Amygdala (tissue), 56 donors: Measurements from ENCODE around the gene CEP152.
"Not testable (repeated sequence)": the region's sequence is repeated elsewhere in the genome, so short reads cannot be mapped to it uniquely, and the experiment has no call there.

Source experiments
- DNase-seq, 56 donors: peaks; one replicate each; lab custom pipeline; 2025; lab: John Stamatoyannopoulos, UW

Gene CEP152

GRCh38 chr15:48814286-48814685 is 3.4 kb upstream of the CEP152 start:
- no peak for DNase-seq

- peak in 1 of 56 donors; percentile 12 for DNase-seq
Observed at GRCh38 chr15:48811325-48811958, 573 bp upstream of the CEP152 start.

- DNase-seq, result no peak
Observed at GRCh38 chr15:48806151-48806550, 4.7 kb downstream of the CEP152 start.

GRCh38 chr15:48805591-48805990 is 5.3 kb downstream of the CEP152 start:
- no peak for DNase-seq

- no peak for DNase-seq
Observed at GRCh38 chr15:48803877-48804276, 7.0 kb downstream of the CEP152 start.

- DNase-seq, result no peak
Observed at GRCh38 chr15:48802867-48803266, 8.0 kb downstream of the CEP152 start.

- no peak for DNase-seq
Observed at GRCh38 chr15:48802257-48802656, 8.6 kb downstream of the CEP152 start.

- peak in 1 of 56 donors; percentile 10 for DNase-seq
Observed at GRCh38 chr15:48800811-48801455, 9.9 kb downstream of the CEP152 start.

- no peak for DNase-seq
Observed at GRCh38 chr15:48800245-48800644, 10.6 kb downstream of the CEP152 start.

GRCh38 chr15:48798319-48798718 is 12.6 kb downstream of the CEP152 start:
- no peak for DNase-seq

GRCh38 chr15:48796930-48797329 is 13.9 kb downstream of the CEP152 start:
- DNase-seq, result no peak

- no peak for DNase-seq
Observed at GRCh38 chr15:48796521-48796920, 14.3 kb downstream of the CEP152 start.

- DNase-seq, result no peak
Observed at GRCh38 chr15:48795901-48796300, 15.0 kb downstream of the CEP152 start.

GRCh38 chr15:48794697-48795134 is 16.2 kb downstream of the CEP152 start:
- DNase-seq, result no peak

GRCh38 chr15:48792408-48792807 is 18.5 kb downstream of the CEP152 start:
- DNase-seq, result no peak

GRCh38 chr15:48790466-48791115 is 20.3 kb downstream of the CEP152 start:
- DNase-seq, result not testable (repeated sequence)

GRCh38 chr15:48785712-48786111 is 25.2 kb downstream of the CEP152 start:
- no peak for DNase-seq

- no peak for DNase-seq
Observed at GRCh38 chr15:48785195-48785594, 25.7 kb downstream of the CEP152 start.

- no peak for DNase-seq
Observed at GRCh38 chr15:48784756-48785155, 26.1 kb downstream of the CEP152 start.

- no peak for DNase-seq
Observed at GRCh38 chr15:48782911-48783310, 28.0 kb downstream of the CEP152 start.

- DNase-seq, result no peak
Observed at GRCh38 chr15:48781481-48782081, 29.3 kb downstream of the CEP152 start.
